Fibroblast of gingiva (primary cell): Measurements from ENCODE around the gene DERA.
"Not testable (repeated sequence)": the region's sequence is repeated elsewhere in the genome, so short reads cannot be mapped to it uniquely, and the experiment has no call there.

ENCODE experiments used
- DNase-seq: peaks from one replicate; pipeline ENCODE4 v3.0.0-alpha.2; 2011; ENCODE audit warnings: low read depth

DERA gene

DNA sequence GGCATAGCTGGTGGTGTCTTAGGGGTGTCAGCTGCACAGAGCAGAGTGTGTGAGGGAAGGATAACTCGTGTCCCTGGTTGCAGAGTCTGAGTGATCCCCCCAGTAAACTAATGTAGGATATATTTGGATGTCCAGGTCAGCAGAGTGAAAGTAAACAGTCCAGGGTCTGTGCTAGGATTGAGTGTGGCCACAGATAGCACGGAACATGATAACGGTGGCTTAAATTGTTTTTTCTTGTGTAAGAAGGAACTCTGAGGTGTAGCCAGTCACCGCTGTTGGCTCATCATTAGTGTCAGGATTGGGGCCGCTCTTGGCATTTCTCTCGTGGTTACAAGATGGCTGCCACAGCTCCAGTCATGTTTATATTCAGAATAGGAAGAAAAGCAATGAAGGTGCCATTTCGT, 97.3 kb downstream of the DERA start:
- DNase-seq = no peak

DNA sequence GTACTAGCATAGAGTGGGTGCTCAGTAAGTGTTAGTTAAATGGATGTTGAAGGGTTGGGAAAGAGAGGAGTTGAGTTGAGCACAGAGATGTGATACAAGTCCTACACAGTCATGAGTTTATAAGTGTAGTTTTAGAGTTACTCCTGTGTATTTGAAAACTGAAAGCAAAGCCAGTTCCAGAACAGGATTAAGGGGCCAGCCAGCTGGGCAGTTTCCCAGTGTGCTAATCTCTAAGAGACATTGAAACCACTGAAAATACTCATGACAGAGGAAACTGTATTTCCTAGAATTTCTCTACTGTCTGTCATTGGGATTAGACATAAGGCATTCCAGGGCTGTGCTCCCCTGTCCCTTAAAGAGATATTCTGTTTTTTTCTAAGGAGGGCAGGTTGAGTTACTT, 101.0 kb downstream of the DERA start:
- peak; percentile 58 for DNase-seq

DNA sequence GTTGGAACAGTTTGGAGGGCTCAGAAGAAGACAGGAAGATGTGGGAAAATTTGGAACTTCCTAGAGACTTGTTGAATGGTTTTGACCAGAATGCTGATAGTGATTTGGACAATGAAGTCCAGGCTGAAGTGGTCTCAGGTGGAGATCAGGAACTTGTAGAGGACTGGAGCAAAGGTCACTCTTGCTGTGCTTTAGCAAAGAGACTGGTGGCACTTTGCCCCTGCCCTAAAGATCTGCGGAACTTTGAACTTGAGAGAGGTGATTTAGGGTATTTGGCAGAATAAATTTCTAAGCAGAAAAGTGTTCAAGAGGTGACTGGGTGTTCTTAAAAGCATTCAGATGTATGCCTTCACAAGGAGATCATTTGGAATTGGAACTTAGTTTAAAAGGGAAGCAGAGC, 102.6 kb downstream of the DERA start:
- DNase-seq = not testable (repeated sequence)

DNA sequence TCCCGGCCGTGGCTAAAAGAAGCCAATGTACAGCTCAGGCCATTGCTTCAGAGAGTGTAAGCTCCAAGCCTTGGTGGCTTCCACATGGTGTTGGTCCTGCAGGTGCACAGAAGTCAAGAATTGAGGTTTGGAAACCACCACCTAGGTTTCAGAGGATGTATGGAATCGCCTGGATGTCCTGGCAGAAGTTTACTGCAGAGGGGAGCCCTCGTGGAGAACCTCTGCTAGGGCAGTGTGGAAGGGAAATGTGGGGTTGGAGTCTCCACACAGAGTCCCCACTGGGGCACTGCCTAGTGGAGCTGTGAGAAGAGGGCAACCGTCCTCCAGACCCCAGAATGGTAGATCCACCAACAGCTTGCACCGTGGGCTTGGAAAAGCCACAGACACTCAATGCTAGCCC, 103.3 kb downstream of the DERA start:
- not testable (repeated sequence) for DNase-seq

DNA sequence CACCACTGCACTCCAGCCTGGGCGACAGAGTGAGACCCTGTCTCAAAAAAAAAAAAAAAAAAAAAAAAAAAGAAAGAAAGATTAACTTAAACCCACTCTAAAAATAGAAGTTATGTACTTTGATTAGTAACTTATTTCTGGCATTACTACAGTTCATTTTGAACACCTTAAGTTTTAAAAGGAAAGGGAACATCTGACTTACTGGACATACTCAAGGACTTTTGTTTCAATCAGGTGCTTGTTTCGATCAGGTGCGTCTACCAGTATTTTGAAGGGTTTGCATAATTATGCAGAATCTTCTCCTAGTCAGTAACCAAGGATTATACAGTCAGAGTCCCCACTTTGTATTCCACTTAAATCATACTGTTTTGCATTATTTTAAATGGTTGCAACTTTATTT, 105.6 kb downstream of the DERA start:
- no peak for DNase-seq

DNA sequence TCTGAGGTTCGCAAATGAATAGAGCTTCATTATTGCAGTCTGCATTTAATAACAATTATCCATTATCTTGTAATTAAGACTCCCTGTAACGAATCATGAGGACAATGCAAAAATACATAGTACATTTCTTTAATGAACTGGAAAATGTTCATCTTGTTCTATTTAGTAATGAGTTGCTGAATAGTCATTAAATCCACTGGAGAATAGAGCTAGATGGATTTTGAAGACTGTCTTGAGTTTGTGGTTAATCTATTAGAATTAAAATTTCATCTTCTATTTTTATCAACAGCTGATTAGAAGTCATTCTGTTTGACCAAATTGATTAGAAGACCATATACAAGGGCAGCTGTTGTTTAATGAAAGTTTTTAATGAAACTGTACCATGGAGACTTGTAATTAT, 107.2 kb downstream of the DERA start:
- no peak for DNase-seq

DNA sequence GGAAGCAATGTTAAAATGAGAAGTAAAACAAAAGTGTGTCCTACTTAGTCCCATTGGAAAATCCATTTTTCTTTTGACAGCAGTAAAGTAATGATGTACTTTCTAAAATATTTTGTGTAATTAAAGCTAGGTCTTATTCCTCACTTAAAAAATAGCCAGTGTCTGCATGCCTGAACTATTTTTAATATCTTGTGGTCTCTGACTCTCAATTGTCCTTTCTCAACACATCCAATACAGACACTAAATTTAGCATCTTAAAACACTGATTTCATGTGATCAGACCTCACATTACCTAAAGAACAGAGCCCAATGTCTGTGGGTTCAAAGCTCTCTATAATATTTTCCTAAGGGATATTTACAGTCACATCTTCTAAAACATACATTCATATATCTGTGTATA, 108.0 kb downstream of the DERA start:
- no peak for DNase-seq

DNA sequence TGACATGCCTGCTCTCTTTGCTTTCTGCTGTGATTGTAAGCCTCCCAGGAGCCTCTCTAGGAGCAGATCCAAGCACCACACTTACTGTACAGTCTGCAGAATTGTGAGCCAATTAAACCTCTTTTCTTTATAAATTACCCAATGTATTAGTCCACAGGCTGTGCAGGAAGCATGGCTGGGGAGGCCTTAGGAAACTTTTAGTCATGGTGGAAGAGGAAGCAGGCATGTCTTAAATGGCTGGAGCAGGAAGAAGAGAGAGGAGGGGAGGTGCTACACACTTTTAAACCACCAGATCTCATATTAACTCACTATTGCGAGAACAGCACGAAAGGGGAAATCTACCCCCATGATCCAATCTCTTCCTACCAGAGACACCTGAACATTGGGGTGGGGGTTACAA, 108.9 kb downstream of the DERA start:
- DNase-seq = no peak

DNA sequence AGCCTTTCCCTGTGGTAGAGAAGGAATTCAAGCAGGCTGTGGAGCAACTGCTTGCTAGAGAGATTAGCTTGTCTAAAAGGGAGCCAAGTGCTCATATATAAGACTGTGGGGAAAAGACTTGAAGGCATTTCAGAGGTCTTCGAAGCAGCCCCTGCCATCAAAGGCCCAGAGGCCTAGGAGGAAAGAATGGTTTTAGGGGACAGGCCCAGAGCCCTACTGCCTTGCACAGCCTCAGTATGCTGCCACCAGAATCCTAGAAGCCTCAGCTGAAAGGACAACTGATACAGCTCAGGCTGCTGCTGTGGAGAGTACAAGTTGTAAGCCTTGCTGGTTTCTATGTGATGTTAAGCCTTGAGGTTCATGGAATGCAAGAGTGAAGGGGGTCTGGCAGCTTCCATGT, 109.9 kb downstream of the DERA start:
- DNase-seq = no peak

DNA sequence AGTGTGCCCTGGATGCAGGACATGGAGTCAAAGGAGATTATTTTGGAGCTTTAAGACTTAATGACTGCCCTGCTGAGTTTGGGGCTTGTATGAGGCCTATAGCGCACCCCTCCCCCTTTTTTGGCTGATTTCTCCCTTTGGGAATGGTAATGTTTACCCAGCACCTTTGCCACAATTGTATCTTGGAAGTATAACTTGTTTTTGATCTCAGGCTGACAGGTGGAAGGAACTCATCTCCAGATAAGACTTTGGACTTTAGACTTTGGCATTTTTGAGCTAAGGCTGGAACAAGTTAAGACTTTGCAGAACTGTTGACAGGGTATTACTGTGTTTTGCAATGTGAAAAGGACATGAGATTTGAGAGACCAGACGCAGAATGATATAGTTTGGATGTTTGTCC, 110.5 kb downstream of the DERA start:
- DNase-seq = no peak

DNA sequence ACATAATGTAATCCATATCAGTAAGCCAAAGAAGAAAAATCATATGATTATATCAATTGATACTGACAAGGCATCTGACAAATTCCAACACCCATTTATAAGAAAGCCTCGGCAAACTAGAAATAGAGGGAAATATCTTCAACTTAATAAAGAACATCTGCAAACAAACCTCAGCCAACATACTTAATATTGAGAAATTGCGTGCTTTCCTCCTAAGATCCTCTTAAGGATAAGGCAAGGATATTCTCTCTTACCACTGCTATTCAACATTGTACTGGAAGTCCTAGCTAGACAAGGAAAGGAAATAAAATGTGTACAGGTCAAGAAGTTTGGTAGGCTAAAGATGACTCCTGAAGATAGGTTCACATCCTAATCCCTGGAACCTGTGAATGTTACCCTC, 115.9 kb downstream of the DERA start:
- DNase-seq = peak; percentile 74

DNA sequence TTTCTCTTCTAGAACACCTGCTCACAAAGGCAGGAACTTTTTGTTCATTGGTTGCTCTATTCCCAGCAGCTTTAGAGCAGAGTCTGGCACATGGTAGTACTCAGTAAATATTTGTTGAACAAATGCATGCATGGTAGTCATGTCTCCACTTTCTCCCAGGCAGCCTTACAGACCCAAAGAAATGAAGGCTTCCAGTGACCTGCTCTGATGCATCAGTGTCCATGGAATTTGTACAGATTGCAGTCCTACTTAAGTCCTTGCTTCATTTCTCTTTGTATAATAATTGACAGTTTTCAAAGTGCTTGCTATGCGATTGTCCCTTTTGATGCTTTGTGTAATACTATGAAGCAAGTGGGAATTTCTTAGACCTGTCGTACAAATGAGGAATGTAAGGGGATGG, 119.6 kb downstream of the DERA start:
- no peak for DNase-seq

DNA sequence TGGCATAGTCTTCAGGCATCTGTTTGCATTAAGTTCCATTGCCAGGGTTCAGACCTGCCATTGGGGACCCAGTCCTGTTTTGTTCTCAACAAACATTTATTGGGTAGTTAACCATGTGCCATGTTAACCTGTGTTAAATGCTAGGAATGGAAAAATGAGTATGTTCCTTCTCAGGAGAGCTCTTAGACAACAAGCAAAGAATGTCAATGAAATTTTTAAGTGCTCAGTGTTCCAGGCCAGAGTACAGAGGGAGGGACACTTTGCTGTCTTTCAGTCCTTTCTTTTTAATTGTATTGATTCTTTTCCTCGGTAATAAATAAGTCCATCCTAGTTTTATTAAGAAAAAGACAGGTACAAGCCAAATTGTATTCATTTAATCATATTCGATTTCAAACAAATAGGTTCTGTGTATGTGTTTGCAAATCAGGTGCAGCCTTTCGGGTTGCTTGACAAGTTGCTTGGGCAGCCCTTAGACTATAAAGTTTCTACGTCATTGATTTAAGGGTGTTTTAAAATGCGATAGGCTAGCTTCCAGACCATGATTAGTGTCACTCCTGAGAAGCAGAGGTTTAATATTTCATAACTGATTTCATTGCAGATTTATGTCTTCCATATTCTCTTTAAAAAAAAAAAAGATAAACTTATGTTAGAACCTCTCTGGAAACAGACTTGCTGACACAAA, 123.1 kb downstream of the DERA start:
- no peak for DNase-seq

DNA sequence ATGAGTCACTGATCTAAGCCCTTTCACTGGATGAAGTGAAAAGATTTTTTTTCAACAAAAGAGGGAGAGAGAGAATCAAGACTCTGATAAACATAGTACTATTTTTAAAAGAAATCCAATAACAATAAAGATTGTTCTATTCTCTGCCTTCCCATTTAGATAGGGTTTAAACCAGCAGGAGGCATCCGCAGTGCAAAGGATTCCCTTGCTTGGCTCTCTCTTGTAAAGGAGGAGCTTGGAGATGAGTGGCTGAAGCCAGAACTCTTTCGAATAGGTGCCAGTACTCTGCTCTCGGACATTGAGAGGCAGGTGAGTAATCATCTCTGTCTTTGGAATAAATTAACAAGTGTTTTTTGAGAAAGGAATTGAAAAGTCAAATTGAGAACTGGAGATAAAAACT, 124.9 kb downstream of the DERA start:
- DNase-seq = no peak

DNA sequence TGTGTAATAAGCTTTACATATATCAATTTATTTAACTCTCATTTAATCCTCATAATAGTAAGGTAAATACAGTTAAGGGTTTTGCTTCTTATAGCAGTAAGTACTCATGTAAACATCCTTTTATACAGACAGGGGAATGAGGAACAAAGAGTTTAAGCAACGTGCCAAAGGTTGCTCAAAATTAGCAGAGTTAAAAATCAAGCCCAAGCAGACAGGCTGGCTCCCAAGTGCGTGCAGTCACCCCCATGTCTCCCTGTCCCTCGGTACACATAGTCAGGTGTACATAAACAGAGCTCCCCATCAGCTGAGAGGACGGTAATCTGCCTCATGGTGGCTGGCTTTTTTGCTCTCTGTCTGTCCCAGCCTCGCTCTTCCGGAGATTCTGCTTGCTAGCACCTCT, 126.4 kb downstream of the DERA start:
- DNase-seq = no peak

DNA sequence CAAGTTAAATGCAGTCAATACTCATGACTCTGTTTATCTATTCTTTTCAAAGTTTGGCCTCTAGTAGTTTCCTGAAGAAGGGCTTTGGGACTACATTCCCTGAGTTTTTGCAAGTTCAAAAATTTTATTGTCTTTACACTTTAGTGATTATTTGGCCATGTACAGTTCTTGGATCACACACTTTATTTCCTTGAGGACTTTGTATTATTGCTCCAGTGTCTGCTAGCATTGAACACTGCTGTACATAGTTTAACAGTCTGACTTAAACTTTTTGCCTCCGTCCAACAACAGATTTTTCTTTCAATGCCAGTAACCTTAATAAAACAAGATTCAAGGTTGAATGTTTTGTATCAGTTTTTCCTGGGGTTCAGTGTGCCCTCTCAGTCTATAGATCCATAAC, 132.3 kb downstream of the DERA start:
- no peak for DNase-seq

DNA sequence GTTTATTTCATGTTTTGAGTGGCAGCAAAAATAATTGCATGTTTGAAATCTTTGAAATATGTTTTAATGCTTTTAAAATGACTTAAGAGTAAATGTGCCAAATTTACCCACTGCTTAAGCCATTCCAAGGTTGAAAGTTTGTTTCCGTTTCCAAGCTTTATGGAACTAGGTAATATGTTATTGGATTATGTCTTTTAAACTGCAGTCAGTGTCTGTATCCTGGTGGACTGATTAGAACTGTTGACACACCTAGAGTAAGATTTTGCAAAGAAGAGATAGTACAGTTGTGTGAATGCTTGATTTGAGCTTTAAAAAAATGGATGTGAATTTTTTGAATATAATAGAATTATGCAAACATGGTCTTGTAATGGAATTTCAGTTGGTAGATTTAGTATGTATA, 135.1 kb downstream of the DERA start:
- DNase-seq = no peak

DNA sequence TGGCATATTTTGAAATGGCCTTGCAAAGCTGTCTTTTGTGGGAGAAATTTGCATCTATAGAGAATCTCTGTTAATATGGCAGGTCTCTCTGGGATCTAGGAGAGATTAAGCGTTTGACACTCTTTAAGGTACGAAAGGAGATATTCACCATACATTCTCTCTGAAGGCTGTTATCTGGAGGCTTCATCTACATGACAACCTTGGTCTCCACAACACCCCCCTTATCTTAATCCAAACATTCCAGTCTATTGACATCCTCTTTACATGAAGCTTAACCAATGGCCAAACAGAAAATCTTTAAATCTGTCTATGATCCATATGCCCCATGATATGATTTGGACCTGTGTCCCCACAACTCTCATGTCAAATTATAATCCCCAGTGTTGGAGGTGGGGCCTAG, 137.4 kb downstream of the DERA start:
- no peak for DNase-seq

DNA sequence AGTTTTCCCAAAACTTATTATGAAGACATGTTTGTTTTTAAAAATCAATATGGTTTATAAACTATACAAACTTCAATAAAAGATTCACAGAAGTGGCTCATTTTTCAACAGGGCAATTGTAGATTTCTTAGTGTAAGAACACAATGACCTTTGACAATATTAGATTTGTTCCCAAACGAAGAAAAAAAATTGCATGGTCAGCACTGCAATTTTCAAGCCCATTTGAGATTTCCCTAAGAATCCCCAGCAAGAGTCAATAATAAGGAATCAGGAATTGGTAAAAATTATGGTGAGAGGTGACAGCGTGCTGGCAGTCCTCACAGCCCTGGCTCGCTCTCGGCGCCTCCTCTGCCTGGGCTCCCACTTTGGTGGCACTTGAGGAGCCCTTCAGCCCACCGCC, 145.8 kb downstream of the DERA start:
- no peak for DNase-seq

DNA sequence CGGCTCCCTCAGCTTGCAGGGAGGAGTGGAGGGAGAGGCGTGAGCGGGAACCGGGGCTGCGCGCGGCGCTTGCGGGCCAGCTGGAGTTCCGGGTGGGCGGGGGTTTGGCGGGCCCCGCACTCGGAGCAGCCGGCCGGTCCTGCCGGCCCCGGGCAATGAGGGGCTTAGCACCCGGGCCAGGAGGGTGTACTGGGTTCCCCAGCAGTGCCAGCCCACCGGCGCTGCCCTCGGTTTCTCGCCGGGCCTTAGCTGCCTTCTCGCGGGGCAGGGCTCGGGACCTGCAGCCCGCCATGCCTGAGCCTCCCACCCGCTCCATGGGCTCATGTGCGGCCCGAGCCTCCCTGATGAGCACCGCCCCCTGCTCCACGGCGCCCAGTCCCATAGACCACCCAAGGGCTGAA, 146.2 kb downstream of the DERA start:
- not testable (repeated sequence) for DNase-seq

DNA sequence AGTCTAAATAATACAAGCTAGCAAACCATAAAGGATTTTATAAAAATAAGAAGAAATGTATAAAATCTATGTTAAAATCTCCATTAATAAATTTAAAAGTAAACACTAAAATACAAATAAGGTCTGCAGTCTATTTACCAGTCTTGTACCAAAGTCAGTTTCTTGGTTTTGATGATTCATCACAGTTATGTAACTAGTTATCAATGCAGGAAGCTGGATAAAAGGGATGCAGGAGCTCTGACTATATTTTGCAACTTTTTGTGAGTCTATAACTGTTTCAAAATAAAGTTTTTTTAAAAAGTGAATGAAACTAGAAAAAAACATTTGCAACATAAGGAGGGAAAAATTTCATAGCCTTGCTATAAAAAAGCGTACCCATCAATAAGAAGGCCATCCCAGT, 151.5 kb downstream of the DERA start:
- DNase-seq = no peak

DNA sequence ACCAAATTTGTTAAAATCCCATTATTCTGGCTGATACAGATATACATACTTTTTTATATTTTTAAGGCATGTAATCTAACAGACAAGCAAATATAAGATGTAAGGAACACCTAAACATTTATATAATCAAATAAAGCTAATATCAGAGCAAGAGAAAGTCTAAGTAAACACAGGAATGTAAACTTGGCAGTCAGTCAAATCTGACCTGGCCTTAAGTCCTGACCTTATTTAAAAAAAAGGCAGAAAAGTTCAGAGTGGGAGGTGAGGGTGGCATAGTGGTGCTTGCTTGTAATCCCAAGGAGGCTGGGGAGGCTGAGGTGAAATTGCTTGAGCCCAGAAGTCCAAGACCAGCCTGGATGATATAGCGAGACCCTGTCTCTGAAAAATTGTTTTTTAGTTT, 152.6 kb downstream of the DERA start:
- peak; percentile 3 for DNase-seq

DNA sequence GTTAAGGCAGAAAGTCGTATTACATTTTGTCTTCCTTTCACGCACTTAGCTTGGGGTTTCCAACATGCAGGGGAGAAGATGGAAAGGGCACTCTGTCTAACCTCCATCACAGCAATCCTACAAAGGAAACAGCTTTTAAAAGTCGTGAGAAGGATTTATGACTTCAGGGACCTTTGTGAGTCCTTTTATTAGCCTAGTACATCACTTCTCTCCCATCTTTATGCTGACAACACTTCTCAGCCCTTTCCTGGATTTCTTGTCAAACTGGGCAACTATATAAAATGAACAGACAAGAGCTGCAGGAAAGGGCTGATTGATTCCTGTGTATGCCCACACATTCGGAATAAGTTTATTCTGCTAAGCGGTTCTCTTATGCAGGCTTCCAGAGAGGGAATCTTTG, 159.0 kb downstream of the DERA start:
- no peak for DNase-seq

DNA sequence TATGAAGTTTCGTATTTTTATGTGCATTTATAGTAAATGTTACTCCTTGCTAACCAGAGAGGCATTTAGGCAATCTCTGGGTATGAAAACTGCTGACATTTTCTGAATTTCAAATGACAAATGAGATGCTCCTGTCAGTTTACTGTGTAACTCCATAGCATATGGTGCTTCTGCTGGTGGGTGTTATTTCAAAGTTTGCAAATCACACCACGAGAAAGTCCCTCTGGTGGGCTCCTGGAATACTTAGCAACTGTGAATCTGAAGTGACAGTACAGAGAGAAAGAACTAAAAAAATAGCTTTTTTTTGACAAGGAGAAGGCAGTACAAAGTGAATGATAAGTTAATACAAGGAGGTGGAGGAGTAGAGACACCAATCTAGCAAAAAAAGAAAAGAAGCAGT, 161.5 kb downstream of the DERA start:
- DNase-seq = no peak

DNA sequence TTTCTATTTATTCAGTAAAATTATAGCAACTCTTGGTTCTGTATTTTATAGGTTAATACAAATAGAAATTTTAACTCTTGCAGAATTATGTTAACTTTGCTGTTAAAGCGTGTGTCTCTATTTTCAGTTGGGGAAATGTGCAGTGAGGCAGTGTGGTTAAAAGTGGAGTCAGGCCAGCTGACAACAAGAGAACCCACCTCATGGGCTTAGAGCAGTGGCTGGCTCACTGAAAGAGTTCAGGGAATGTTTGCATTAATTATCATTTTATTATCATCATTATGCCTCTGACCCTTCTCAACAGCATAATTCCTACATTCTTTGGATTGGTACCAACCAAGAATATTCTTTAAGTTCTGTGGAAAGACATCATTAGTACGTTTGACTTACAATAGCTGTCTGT, 163.8 kb downstream of the DERA start:
- DNase-seq = no peak
